ENCODE measurements around the gene ATP9A. TPM values are rescaled to one million over a fixed set of nuclear protein-coding genes. Genes with fewer than 3 reads are reported as not detected.
"Not testable (repeated sequence)": the region's sequence is repeated elsewhere in the genome, so short reads cannot be mapped to it uniquely, and the experiment has no call there.

ATP9A gene
- total RNA-seq, 1 donor from 2014 or later, result 23.1 TPM

DNA sequence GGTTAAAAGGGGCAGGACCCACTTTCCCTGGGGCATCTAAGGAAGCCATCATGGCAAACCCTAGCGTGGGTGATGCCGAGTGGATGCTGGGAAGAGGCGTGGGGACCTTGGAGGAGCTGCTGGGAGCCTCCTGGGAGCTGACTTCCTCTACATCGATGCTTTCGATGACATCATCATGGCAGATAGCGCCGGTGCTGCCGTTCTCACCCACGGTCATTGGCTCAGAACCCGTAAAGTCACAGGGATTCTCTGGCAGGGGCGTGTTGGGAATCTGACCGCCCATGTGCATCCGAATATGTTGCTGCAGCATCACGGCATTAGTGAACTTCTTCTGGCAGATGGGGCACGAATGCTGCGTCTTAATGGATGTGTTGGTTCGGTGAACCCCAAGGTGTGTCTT is 22.1 kb upstream of the ATP9A start:
- TF ChIP-seq, protein P1, sequence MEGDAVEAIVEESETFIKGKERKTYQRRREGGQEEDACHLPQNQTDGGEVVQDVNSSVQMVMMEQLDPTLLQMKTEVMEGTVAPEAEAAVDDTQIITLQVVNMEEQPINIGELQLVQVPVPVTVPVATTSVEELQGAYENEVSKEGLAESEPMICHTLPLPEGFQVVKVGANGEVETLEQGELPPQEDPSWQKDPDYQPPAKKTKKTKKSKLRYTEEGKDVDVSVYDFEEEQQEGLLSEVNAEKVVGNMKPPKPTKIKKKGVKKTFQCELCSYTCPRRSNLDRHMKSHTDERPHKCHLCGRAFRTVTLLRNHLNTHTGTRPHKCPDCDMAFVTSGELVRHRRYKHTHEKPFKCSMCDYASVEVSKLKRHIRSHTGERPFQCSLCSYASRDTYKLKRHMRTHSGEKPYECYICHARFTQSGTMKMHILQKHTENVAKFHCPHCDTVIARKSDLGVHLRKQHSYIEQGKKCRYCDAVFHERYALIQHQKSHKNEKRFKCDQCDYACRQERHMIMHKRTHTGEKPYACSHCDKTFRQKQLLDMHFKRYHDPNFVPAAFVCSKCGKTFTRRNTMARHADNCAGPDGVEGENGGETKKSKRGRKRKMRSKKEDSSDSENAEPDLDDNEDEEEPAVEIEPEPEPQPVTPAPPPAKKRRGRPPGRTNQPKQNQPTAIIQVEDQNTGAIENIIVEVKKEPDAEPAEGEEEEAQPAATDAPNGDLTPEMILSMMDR (IDR thresholded peaks at IDR 0.05), result no peak
- DNase-seq (no peak), ATAC-seq (no peak)
- intact Hi-C loops (cut with DNase I), result no loop called here
- no peaks in the 10 kb centered on the region for H3K9me3 ChIP-seq
- H3K27me3 ChIP-seq (ENCODE audit: low read depth), result no peaks in the 10 kb centered on the region
- no peaks in the 10 kb centered on the region for H3K4me1 ChIP-seq
- no peak overlapping the region for H3K4me3 ChIP-seq
- H3K27ac ChIP-seq, result no peak overlapping the region
- no peaks in the 10 kb centered on the region for H3K36me3 ChIP-seq

GRCh38 chr20:51789434-51789833 is 21.2 kb upstream of the ATP9A start:
- Histone ChIP-seq H3K27ac (no peak overlapping the region), H3K27me3 (ENCODE audit: low read depth) (no peaks in the 10 kb centered on the region), H3K4me3 (no peak overlapping the region), H3K36me3 (no peaks in the 10 kb centered on the region), H3K4me1 (no peaks in the 10 kb centered on the region), H3K9me3 (no peaks in the 10 kb centered on the region)
- intact Hi-C loops (cut with DNase I), result no loop called here
- no peak for DNase-seq
- TF ChIP-seq, protein P1 (IDR thresholded peaks at IDR 0.05), result no peak
- ATAC-seq, result no peak

- TF ChIP-seq, protein P1 (IDR thresholded peaks at IDR 0.05), result no peak
- DNase-seq (no peak), ATAC-seq (no peak)
- intact Hi-C loops (cut with DNase I), result no loop called here
- H3K27ac ChIP-seq, result no peak overlapping the region
- H3K9me3 ChIP-seq, result no peaks in the 10 kb centered on the region
- H3K4me1 ChIP-seq, result no peaks in the 10 kb centered on the region
- no peaks in the 10 kb centered on the region for H3K36me3 ChIP-seq
- H3K4me3 ChIP-seq, result no peak overlapping the region
- no peaks in the 10 kb centered on the region for H3K27me3 ChIP-seq (ENCODE audit: low read depth)
Observed at GRCh38 chr20:51788822-51789221, 20.6 kb upstream of the ATP9A start.

- no peaks in the 10 kb centered on the region for H3K36me3 ChIP-seq
- TF ChIP-seq, protein P1 (IDR thresholded peaks at IDR 0.05), result no peak
- DNase-seq, result no peak
- no peaks in the 10 kb centered on the region for H3K27me3 ChIP-seq (ENCODE audit: low read depth)
- H3K4me3 ChIP-seq, result no peak overlapping the region
- H3K4me1 ChIP-seq, result no peaks in the 10 kb centered on the region
- H3K27ac ChIP-seq, result no peak overlapping the region
- intact Hi-C loops (cut with DNase I), result no loop called here
- no peak for ATAC-seq
- H3K9me3 ChIP-seq, result no peaks in the 10 kb centered on the region
Observed at GRCh38 chr20:51784299-51784698, 16.1 kb upstream of the ATP9A start.

GRCh38 chr20:51778229-51778759 is 10.1 kb upstream of the ATP9A start:
- ATAC-seq; H3K27ac ChIP-seq; intact Hi-C loops (cut with DNase I); H3K4me1 ChIP-seq; H3K9me3 ChIP-seq; H3K27me3 ChIP-seq (ENCODE audit: low read depth); H3K4me3 ChIP-seq; DNase-seq; H3K36me3 ChIP-seq: not testable (repeated sequence)

- Histone ChIP-seq H3K4me1 (no peaks in the 10 kb centered on the region), H3K27me3 (ENCODE audit: low read depth) (no peaks in the 10 kb centered on the region), H3K4me3 (no peak overlapping the region), H3K9me3 (no peaks in the 10 kb centered on the region), H3K27ac (no peak overlapping the region), H3K36me3 (no peaks in the 10 kb centered on the region)
- DNase-seq (no peak), ATAC-seq (no peak)
- TF ChIP-seq, protein P1 (IDR thresholded peaks at IDR 0.05), result no peak
- intact Hi-C loops (cut with DNase I), result no loop called here
Observed at GRCh38 chr20:51775241-51775640, 7.1 kb upstream of the ATP9A start.

Data from lower lobe of right lung (tissue), 2 donors.